ENCODE data around the gene METTL15.

Gene METTL15

DNA sequence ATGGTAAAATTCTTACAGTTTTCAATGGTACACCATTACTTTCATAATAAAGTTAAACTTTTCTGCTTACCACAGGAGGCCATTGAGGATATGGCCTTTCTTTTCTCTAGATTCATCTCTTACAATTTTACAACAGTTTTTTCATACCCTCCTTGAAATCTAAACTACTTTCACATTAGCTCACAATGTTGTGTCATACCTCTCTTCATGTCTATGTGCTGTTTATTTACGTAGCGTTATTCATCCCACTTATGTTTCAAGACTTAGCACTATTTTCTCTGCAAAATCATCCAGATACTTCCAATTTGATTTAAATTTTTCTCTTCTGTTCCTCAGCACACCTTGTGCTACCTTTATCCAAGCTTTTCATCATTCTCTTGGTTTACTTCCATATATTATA lies 123.3 kb downstream of the METTL15 start:
- DNase-seq: no peak

DNA sequence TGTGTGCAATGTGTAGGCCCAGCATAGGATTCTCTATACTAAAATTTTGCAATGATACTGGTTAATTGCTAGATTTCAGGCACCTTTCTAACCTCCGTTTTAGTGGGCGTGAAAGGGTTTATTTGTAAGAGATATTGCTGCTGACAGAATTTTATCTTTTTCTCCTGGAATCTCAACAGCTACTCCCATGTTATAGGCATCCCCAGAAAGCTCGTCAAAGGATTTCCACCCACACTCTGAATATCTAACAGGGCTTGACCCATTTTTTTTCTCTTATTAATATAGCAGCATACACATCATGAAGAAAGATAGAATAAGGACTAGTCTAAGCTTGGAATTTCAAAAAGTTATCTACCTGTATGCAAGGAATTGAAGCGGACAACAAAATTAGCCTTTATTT lies 124.5 kb downstream of the METTL15 start:
- H3K4me1 ChIP-seq (ENCODE audit: low read length): no peaks in the 10 kb centered on the region
- no peak overlapping the region for H2AFZ ChIP-seq (ENCODE audit: low read length)
- TF ChIP-seq EZH2 (optimal IDR thresholded peaks at IDR 0.05; ENCODE audit: low read depth, low read length): no peak
- TF ChIP-seq, protein P1, sequence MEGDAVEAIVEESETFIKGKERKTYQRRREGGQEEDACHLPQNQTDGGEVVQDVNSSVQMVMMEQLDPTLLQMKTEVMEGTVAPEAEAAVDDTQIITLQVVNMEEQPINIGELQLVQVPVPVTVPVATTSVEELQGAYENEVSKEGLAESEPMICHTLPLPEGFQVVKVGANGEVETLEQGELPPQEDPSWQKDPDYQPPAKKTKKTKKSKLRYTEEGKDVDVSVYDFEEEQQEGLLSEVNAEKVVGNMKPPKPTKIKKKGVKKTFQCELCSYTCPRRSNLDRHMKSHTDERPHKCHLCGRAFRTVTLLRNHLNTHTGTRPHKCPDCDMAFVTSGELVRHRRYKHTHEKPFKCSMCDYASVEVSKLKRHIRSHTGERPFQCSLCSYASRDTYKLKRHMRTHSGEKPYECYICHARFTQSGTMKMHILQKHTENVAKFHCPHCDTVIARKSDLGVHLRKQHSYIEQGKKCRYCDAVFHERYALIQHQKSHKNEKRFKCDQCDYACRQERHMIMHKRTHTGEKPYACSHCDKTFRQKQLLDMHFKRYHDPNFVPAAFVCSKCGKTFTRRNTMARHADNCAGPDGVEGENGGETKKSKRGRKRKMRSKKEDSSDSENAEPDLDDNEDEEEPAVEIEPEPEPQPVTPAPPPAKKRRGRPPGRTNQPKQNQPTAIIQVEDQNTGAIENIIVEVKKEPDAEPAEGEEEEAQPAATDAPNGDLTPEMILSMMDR (IDR thresholded peaks at IDR 0.05; ENCODE audit: low read length): no peak
- TF ChIP-seq EZH2phosphoT487 (IDR thresholded peaks at IDR 0.05; ENCODE audit: low read length): no peak
- no peaks in the 10 kb centered on the region for H3F3A ChIP-seq (ENCODE audit: insufficient read depth, low read length)
- no peak for DNase-seq
- no peak overlapping the region for H3K27ac ChIP-seq (ENCODE audit: low read length)
- no peak overlapping the region for H3K4me3 ChIP-seq (ENCODE audit: low read length)
- no peaks in the 10 kb centered on the region for H3K9me2 ChIP-seq (replicated peaks; ENCODE audit: insufficient read depth, low read length)
- H4K20me1 ChIP-seq (ENCODE audit: insufficient read depth, low read length): no peaks in the 10 kb centered on the region
- H3K9me3 ChIP-seq (replicated peaks; ENCODE audit: insufficient read depth, low read length): no peaks in the 10 kb centered on the region
- H3K9ac ChIP-seq (ENCODE audit: low read length): no peak overlapping the region
- no peaks in the 10 kb centered on the region for H3K36me3 ChIP-seq (replicated peaks; ENCODE audit: insufficient read depth, low read length)
- H3K27me3 ChIP-seq (replicated peaks; ENCODE audit: insufficient read depth, low read length): no peaks in the 10 kb centered on the region
- no peak overlapping the region for H3K4me2 ChIP-seq (ENCODE audit: low read depth, low read length)
- no peaks in the 10 kb centered on the region for H3K79me2 ChIP-seq (ENCODE audit: low read length)

More for the DNA sequence above, 123.3 kb downstream of the METTL15 start:
- no peak overlapping the region for H3K4me2 ChIP-seq (ENCODE audit: low read depth, low read length)
- H3K79me2 ChIP-seq (ENCODE audit: low read length): no peaks in the 10 kb centered on the region
- H2AFZ ChIP-seq (ENCODE audit: low read length): no peak overlapping the region
- TF ChIP-seq EZH2phosphoT487 (IDR thresholded peaks at IDR 0.05; ENCODE audit: low read length) (no peak), EZH2 (optimal IDR thresholded peaks at IDR 0.05; ENCODE audit: low read depth, low read length) (no peak)
- TF ChIP-seq, protein P1 (IDR thresholded peaks at IDR 0.05; ENCODE audit: low read length): no peak
- no peaks in the 10 kb centered on the region for H3K9me3 ChIP-seq (replicated peaks; ENCODE audit: insufficient read depth, low read length)
- no peaks in the 10 kb centered on the region for H3K9me2 ChIP-seq (replicated peaks; ENCODE audit: insufficient read depth, low read length)
- no peaks in the 10 kb centered on the region for H3F3A ChIP-seq (ENCODE audit: insufficient read depth, low read length)
- no peak overlapping the region for H3K4me3 ChIP-seq (ENCODE audit: low read length)
- no peaks in the 10 kb centered on the region for H4K20me1 ChIP-seq (ENCODE audit: insufficient read depth, low read length)
- no peaks in the 10 kb centered on the region for H3K36me3 ChIP-seq (replicated peaks; ENCODE audit: insufficient read depth, low read length)
- no peaks in the 10 kb centered on the region for H3K4me1 ChIP-seq (ENCODE audit: low read length)
- no peak overlapping the region for H3K9ac ChIP-seq (ENCODE audit: low read length)
- H3K27me3 ChIP-seq (replicated peaks; ENCODE audit: insufficient read depth, low read length): no peaks in the 10 kb centered on the region
- H3K27ac ChIP-seq (ENCODE audit: low read length): no peak overlapping the region

DNA sequence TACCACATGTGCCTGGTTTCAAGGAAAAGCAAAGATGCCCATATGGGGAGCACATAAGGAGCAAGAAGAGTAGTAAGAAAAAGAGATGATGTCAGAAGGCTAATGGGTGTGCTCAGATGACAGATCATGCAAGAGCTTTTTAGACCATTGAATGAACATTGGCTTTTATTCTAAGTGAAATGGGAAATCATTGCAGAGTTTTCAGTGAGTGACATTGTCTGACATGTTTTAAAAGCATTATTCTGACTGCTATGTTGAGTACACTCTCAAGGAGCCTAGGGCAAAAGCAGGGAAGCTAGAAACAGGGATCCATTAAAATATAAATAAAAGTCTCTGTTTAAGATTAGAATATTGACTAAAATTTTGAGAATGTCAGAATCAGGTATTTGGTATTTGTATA lies 133.6 kb downstream of the METTL15 start:
- Histone ChIP-seq H3K27me3 (replicated peaks; ENCODE audit: insufficient read depth, low read length) (no peaks in the 10 kb centered on the region), H3K27ac (ENCODE audit: low read length) (no peak overlapping the region), H3K79me2 (ENCODE audit: low read length) (no peaks in the 10 kb centered on the region), H3K4me2 (ENCODE audit: low read depth, low read length) (no peak overlapping the region), H3K4me3 (ENCODE audit: low read length) (no peak overlapping the region), H3K36me3 (replicated peaks; ENCODE audit: insufficient read depth, low read length) (no peaks in the 10 kb centered on the region), H3K9me2 (replicated peaks; ENCODE audit: insufficient read depth, low read length) (no peaks in the 10 kb centered on the region), H3K4me1 (ENCODE audit: low read length) (peaks cover 17% of the 10 kb centered on the region), H3K9me3 (replicated peaks; ENCODE audit: insufficient read depth, low read length) (no peaks in the 10 kb centered on the region), H3F3A (ENCODE audit: insufficient read depth, low read length) (no peaks in the 10 kb centered on the region), H4K20me1 (ENCODE audit: insufficient read depth, low read length) (no peaks in the 10 kb centered on the region), H3K9ac (ENCODE audit: low read length) (no peak overlapping the region), H2AFZ (ENCODE audit: low read length) (no peak overlapping the region)
- TF ChIP-seq EZH2 (optimal IDR thresholded peaks at IDR 0.05; ENCODE audit: low read depth, low read length) (no peak), EZH2phosphoT487 (IDR thresholded peaks at IDR 0.05; ENCODE audit: low read length) (no peak)
- TF ChIP-seq, protein P1 (IDR thresholded peaks at IDR 0.05; ENCODE audit: low read length): no peak
- DNase-seq: no peak

Data from MM.1S (cell line).